COLO829 (cell line): ENCODE data around the gene GKAP1.
"Not testable (repeated sequence)": the region's sequence is repeated elsewhere in the genome, so short reads cannot be mapped to it uniquely, and the experiment has no call there.

Experiments used
- DNase-seq: peaks from one replicate; pipeline ENCODE4 v3.0.0; 2012; ENCODE audit warnings: low spot score

Gene GKAP1

DNA sequence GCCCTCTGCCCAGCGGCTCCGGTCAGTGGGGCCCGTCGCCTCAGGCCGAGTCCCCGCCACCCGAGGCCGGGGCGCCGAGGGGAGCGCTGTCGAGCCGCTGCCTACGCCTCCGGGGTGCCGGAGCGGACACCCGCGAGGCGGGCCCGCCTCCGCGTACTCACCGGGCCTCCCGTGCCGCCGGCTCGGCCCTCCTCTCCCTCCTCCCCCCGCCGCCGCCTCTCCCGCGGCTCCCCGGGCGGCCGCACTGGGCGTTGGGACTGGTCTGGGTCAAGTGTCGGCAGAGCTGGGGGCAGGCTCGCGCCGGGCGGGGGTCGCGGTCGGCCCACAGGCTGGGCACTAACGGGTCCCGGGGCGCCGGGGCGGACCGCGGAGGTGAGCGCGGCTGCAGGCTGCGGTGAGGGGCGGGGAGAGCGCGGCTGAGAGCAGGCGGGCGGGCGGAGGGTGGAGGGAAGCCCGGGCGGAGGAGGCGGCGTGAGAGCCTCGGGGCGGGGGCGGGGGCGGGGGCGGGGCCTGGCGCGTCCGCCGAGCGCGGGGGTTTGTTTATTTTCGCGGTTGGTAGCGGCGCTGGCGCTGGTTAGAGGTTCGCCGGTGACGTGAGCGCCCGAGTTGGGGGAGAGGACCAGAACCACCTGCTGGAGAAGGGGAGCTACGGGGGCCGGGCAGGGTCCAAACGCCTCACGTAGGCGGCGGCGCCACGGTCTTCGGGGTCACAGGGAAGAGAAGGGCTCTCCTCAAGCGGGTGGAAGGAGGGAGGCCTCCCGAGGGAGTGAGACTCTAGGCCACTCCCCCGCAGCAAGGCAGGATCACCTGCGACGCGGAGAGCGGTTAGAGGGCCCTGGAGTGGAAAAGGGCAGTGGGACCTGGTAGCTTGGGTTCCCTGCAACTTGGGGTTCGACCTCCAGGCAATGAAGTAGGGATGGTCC lies at the start of gene GKAP1:
Gene GKAP1 (minus strand): TSS at position 414 of the 923 bp plus-strand sequence. CDS start 11,252 bp downstream, outside the sequence.
- peak; percentile 13 for DNase-seq

DNA sequence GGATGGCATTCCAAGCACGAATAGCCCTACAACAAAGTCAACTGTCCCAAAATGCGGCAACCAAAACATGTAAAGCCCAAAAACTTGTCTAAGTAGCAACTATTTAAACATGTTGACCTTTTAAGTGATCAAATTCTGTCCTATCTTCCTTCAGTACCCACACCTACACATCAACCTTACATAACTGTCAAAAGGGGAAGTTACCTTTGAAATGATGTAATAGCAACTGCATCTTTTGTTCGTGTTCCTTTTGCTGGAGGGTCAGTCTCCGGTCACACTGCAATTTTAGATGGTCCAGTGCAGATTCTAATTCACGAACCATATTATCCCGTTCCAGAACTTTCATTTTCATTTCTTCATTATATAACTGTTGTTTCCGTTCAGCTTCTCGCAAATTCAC lies 32.3 kb upstream of the GKAP1 start:
- DNase-seq = not testable (repeated sequence)

DNA sequence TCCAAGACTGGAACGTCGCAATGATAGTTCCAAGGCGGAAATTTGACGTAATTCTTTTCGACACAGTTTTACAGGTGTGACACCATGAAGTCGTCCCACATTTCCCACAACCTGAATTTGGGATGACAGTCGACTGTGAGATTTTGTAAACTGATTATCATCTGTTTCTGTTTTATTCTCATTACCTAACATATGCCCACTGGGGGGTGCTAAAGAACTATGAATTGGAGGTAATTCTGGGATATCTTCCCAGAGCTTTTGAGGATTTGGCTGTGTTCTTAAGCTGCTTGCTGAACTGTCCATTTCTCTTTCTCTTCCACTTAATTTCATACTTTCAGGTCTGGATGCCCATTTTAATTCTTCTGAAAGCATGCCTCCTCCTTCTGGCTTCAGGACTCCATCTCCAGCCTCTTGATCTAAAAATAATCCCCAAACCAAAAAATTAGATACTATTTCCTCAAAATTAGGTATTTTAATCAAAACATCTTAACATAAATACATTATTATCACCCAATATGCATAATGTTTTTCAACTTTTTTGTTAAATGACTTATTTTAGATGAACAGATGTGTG lies 19.6 kb upstream of the GKAP1 start:
- not testable (repeated sequence) for DNase-seq

GRCh38 chr9:83830426-83831071 lies 13.0 kb upstream of the GKAP1 start:
- not testable (repeated sequence) for DNase-seq

DNA sequence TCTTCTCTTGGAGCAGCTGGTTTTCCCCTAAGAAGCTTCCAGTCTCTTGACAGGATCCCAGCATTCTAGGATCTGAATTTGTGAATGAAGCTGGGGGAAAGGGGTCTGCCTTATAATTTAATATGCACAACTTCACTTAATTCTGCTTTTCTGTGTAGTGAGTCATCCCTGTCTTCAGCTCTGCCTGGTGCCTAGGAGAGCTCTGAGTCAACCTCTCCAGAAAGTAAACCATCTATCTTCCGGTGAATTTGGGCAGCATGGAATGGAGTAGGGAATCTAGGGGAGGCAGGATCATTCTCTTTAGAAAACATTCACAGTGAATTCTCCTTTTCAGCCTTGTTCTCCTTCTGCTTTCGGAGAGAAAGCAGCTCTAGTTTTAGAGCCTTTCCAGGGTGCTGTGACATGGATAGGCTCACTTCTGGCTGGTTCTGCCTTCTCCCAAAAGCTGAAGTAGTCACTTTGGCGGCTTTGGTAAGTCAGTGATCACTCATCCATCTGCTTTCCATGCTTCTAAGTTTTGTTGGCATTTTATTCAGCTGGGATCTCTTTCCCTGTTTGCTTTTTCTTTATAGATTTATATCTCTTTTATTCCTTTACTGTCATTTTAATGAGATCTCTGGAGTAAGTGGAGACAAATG lies 7.5 kb upstream of the GKAP1 start:
- DNase-seq = not testable (repeated sequence)

DNA sequence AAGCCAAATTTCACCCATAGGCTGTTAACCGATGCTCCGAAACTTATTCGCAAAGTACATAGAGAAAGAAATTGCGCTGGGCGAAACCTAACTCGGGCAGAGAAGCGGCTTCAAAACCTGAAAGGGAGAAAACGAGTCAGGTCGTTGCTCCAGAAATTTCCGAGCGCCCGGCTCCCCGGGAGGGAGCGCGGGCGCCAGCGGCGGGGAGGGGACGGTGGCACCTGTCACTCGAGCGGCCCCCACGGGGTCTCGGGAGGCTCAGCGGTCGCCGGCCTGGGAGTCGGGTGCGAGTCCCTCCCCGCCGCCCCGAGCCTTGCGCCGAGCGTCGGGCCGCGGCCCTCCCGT lies 586 bp downstream of the GKAP1 start:
- DNase-seq = not testable (repeated sequence)

GRCh38 chr9:83815120-83815519 lies 2.4 kb downstream of the GKAP1 start:
- DNase-seq = not testable (repeated sequence)

- not testable (repeated sequence) for DNase-seq
Observed at GRCh38 chr9:83809213-83809612, 8.4 kb downstream of the GKAP1 start.

DNA sequence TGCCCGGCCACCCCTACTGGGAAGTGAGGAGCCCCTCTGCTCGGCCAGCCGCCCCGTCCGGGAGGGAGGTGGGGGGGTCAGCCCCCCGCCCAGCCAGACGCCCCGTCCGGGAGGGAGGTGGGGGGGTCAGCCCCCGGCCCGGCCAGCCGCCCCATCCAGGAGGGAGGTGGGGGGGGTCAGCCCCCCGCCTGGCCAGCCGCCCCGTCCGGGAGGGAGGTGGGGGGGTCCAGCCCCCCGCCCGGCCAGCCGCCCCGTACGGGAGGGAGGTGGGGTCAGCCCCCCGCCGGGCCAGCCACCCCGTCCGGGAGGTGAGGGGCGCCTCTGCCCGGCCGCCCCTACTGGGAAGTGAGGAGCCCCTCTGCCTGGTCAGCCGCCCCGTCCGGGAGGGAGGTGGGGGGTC lies 13.1 kb downstream of the GKAP1 start:
- DNase-seq = not testable (repeated sequence)

- not testable (repeated sequence) for DNase-seq
Observed at GRCh38 chr9:83803941-83804340, 13.6 kb downstream of the GKAP1 start.

- no peak for DNase-seq
Observed at GRCh38 chr9:83800236-83801033, 17.1 kb downstream of the GKAP1 start.

- no peak for DNase-seq
Observed at GRCh38 chr9:83794051-83794450, 23.5 kb downstream of the GKAP1 start.

DNA sequence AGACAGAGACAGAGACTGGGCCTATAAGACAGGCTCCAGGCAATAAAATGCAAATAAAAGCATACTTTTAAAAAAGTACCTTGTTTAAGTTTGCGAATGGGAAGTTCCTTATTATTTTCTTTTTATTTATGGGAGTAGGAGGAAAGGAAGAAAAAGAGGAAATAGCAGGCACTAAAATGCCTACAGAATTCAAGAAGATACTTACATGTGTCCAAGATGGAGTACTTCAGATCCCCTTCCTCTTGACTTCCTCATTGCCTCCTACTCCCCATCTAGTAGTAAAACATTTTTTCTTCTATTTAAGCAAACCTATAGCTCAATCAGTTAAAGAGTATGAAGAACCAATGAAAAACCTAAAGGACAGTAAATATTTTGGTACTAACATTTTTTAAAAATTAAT lies 24.8 kb downstream of the GKAP1 start:
- DNase-seq = no peak

GRCh38 chr9:83778164-83778563 lies 39.4 kb downstream of the GKAP1 start:
- DNase-seq = no peak

DNA sequence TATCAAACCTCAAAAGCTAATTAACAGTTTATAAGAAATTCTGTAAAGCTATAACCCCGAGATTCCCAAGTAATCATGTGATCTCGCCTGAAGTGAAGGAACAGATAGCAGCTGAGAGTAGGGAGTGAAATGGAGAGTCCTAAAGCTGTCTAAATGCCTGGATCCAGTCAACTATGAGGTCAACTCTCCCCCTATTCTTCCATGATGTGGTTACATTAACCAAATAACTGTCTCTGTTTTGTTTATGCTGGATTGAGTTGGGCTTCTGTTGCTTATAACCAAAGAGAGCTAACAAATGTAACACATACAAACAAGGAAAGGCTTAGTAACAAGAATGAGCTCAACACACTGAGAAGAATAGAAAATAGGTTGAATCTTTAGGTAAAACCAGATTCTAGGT lies 41.6 kb downstream of the GKAP1 start:
- DNase-seq = no peak

DNA sequence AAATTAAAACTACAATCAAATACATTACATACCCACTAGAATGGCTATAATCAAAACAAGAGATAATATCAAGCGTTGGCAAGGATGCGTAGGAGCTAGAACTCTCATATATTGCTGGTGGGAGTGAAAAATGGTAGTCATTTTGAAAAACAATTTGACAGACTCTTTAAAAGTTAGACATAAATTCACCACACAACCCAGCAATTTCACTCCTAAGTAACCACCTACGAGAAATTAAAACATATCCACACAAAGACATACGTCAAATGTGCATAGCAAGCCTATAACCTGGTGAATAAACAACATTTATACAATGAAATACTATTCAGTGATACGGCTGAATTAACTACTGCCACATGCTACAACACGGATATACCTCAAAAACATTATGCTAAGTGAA lies 44.7 kb downstream of the GKAP1 start:
- DNase-seq = no peak

DNA sequence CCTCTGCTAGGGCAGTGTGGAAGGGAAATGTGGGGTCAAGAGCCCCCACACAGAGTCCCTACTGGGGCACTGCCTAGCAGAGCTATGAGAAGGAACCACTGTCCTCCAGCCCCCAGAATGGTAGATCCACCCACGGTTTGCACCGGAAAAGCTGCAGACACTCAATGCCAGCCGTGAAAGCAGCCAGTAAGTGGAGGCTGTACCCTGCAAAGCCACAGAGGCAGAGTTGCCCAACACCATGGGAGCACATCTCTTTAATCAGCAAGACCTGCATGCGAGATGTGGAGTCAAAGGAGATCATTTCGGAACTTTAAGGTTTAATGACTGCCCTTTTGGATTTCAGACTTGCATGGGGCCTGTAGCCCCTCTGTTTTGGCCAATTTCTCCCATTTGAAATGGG lies 52.2 kb downstream of the GKAP1 start:
- DNase-seq = no peak

DNA sequence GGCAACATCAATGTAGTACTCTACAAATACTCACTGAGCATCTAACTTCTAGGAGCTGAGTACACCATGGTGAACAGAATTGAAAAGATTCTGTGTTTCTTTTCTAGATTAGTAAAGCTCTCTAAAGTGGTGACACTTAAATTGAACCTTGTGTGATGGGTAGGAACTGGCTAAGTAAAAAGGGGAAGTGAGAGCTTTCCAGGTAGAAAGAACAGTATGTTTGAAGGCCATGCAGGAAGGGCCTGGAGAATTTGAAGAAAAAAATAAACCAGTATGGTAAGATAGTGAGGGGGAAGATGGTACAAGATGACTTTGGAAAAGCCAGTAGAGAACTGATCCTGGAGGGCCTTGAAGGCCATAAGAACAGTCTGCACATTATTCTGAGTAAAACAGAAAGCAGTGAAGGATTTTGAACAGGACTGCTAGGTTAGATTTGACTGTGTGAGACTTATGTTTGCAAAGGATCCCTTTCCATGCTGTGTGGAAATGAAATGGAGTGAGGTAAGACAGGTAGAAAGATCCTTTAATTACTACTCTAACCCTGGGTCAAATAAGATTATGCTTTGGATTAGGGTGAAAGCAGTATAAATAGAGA lies 63.1 kb downstream of the GKAP1 start:
- DNase-seq = no peak

DNA sequence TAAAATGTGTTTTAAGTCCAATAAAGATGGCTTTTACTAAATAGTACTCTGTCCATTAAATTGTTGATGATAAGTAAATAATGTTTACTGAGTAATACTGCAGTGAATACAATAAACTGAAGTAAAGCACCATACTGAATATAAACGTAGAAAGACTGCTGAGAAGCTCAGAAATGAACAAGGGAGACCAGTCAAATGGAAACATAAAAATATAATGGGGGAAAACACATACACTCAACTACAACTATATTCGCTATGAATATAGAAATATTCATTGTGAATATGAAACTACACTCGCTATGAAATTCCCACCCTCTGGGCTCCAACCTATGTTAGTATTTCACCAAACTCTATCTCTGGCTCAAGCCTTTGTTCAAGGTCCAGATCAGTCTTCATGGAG lies 67.9 kb downstream of the GKAP1 start:
- no peak for DNase-seq

DNA sequence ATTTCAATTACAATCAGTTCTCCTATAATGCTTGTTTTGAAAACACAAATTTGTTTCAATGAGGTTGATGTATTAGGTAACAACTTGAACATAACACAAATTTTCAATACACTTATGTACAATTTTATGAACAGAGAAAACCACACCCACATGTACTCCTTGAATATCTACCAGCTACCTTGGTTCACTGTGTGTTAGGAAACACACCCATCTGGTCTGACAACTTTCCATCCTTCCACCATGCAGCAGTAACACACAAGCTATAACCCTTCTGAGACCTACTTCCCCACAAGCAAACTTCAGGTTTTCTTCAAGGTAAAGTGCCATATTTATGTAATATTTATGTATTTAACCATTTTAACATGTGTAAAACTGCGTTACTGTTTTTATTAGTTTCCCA lies 73.4 kb downstream of the GKAP1 start:
- no peak for DNase-seq

- DNase-seq = no peak
Observed at GRCh38 chr9:83733739-83734138, 83.8 kb downstream of the GKAP1 start.
